Inflammatory macrophage treated with lipopolysaccharide for 4 hours (primary cell): ENCODE measurements around the gene SFT2D1.

Source experiments
- DNase-seq: peaks from one replicate; pipeline ENCODE4 v3.0.0-alpha.2; 2020

The SFT2D1 gene

GRCh38 chr6:166306378-166307081 lies 35.8 kb downstream of the SFT2D1 start:
- no peak for DNase-seq

GRCh38 chr6:166305562-166306117 lies 36.7 kb downstream of the SFT2D1 start:
- no peak for DNase-seq

- no peak for DNase-seq
Measured at GRCh38 chr6:166304106-166304505, 38.2 kb downstream of the SFT2D1 start.

- DNase-seq, result no peak
Measured at GRCh38 chr6:166301611-166302529, 40.5 kb downstream of the SFT2D1 start.

GRCh38 chr6:166300357-166300987 lies 41.9 kb downstream of the SFT2D1 start:
- DNase-seq, result no peak

GRCh38 chr6:166297606-166298005 lies 44.7 kb downstream of the SFT2D1 start:
- no peak for DNase-seq

GRCh38 chr6:166296035-166296883 lies 46.1 kb downstream of the SFT2D1 start:
- DNase-seq, result no peak

GRCh38 chr6:166293731-166294584 lies 48.4 kb downstream of the SFT2D1 start:
- no peak for DNase-seq

- no peak for DNase-seq
Measured at GRCh38 chr6:166289207-166290060, 52.9 kb downstream of the SFT2D1 start.

DNA sequence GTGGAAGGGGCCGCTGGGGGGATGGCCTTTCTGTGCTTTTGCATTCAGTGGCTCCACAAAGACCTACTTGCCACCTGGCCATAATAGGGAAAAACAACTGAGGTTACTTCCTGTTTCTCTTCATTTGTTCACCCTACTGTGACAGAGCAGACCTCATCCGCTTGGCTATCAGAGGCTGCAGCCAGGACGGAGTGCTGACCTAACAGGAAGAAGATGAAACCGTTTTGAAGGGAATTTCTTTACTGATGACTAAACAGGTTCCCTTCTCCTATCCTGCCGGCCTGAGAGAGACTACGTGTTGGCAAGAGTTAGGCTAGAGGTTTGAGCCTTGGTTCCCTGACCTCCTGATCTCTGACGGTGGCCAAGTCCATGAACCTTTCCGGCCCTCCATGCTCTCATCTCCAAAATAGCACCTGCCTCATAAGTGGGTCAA lies 55.5 kb downstream of the SFT2D1 start:
- DNase-seq, result peak; percentile 61

GRCh38 chr6:166285233-166285632 lies 57.1 kb downstream of the SFT2D1 start:
- no peak for DNase-seq

GRCh38 chr6:166284640-166285039 lies 57.7 kb downstream of the SFT2D1 start:
- DNase-seq, result no peak

DNA sequence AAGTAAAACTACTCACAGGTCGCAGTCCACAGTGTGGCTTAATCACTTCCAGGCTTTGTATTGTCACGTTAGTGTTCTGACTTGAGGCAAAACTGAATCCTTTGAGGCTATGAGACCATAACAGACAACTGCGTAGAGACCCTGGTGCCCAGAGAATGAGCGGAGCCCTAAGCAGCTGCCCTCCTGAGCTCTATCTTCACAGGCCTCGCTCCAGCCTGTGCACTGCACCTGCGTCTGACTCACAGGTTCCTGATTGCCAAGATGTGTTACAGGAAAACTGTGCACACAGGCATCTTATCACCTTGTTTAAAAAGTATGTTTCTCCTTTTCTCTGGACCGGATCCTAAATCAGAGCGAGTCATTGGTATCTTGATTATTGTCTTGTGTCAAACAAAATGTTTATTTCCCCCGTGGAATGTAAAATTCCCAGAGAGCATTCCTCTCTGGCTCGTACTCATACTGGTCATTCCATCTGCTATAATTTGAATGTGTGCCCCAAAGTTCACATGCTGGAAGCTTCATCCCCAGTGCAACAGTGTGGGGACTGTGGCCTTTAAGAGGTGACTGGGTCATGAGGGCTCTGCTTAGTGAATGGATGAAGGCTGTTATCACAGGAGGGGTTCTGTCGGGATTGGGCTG lies 59.8 kb downstream of the SFT2D1 start:
- no peak for DNase-seq

GRCh38 chr6:166281104-166281503 lies 61.2 kb downstream of the SFT2D1 start:
- no peak for DNase-seq

DNA sequence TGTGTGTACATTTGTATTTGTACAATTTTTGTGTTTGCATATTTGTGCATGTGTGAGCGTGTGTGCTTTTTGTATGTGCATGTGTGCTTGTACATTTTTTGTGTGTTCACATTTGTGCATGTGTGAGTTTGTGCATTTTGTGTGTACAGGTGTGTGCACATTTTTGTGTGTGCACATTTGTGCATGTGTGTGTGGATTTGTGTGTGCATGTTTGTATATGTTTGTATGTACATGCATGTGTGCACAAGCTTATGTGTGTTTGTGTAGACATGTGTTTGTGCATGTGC lies 63.0 kb downstream of the SFT2D1 start:
- DNase-seq, result no peak

DNA sequence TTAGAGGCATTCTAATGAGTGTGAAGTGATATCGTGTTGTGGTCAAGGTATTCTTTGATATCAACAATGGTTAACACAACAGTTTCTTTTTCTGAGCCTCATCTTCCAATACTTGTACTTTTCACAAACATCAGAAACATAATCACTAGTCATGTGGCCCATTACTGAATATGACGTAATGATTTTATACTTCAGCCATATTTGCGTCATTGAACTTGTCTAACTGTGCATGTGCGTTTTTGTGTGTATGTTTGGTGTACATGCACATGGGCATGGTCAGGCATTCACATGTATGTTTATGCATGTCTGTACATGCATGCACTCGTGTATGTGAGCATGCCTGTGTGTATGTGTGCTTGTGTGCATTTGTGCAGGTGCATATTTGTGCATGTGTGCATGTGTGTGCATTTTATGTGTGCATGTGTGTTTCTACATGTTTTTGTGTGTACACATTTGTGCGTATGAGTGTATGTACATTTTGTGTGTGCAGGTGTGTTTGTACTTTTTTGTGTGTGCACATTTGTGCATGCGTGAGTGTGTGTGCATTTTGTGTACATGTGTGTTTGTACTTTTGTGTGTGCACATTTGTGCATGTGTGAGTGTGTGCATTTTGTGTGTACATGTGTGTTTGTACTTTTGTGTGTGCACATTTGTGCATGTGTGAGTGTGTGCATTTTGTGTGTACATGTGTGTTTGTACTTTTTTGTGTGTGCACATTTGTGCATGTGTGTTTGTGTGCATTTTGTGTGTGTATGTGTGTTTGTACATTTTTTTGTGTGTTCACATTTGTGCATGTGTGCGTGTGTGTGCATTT lies 63.6 kb downstream of the SFT2D1 start:
- DNase-seq, result no peak

DNA sequence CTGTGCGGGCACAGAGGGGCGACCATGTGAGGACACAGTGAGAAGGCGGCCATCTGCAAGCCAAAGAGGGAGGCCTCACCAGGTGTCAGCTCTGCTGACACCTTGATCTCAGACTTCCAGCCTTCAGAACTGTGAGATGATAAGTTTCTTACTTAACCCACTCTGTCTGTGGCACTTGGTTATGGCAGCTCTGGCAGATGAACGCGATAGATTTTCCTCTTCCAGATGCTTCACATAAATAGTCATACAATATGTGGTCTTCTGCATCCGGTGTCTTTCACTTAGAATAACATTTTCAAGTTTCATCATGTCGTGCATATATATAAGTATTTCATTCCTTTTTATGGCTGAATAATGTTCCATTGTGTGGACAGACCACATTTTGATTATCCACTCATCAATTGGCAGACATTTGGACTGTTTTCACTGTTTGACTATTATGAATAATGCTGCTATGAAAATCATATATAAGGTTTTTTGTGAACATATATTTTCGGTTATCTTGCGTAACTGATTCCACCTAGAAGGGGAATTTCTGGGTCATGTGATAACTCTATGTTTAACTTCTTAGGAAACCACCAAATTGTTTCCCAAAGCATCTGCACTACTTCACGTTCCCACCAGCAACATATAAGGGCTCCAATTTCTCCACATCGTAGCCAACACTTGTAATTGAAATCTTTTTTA lies 64.3 kb downstream of the SFT2D1 start:
- no peak for DNase-seq

- no peak for DNase-seq
Measured at GRCh38 chr6:166277018-166277417, 65.3 kb downstream of the SFT2D1 start.
